Measurements from ENCODE around the gene GGTLC2. TPM values are rescaled to one million over a fixed set of nuclear protein-coding genes. Genes with fewer than 3 reads are reported as not detected.

Gene GGTLC2
- total RNA-seq, 1 experiment from 2014 or later = not detected

GRCh38 chr22:22667966-22668880, 23.8 kb downstream of the GGTLC2 start:
- Histone ChIP-seq H3K4me1 (ENCODE audit: insufficient read depth, low read length, poor library complexity, severe bottlenecking) (no peaks in the 10 kb centered on the region), H3K4me3 (ENCODE audit: low read depth, low read length, poor library complexity, severe bottlenecking) (no peak overlapping the region), H3K9me3 (ENCODE audit: low read depth, low read length, poor library complexity, severe bottlenecking) (peaks cover 11% of the 10 kb centered on the region), H3K36me3 (ENCODE audit: insufficient read depth, low read length, poor library complexity, severe bottlenecking) (no peaks in the 10 kb centered on the region), H3K27me3 (replicated peaks; ENCODE audit: insufficient read depth, low read depth, low read length, poor library complexity) (no peaks in the 10 kb centered on the region), H3K27ac (ENCODE audit: low read depth, low read length, poor library complexity, severe bottlenecking) (no peak overlapping the region)
- intact Hi-C loops (cut with micrococcal nuclease; ENCODE audit: unreplicated experiment) = no loop called here
- CTCF ChIA-PET = no interaction called here
- POLR2A ChIA-PET (ENCODE audit: low non-redundant PET) = no interaction called here
- no peak for DNase-seq (ENCODE audit: low spot score)
- TF ChIP-seq CTCF (conservative IDR thresholded peaks at IDR 0.05; ENCODE audit: low read depth, low read length) (no peak), EZH2 (IDR thresholded peaks at IDR 0.05; ENCODE audit: borderline replicate concordance, low read depth, low read length, poor library complexity, severe bottlenecking) (no peak)
- BruUV-seq (replicated peaks) = no TSS peak

DNA sequence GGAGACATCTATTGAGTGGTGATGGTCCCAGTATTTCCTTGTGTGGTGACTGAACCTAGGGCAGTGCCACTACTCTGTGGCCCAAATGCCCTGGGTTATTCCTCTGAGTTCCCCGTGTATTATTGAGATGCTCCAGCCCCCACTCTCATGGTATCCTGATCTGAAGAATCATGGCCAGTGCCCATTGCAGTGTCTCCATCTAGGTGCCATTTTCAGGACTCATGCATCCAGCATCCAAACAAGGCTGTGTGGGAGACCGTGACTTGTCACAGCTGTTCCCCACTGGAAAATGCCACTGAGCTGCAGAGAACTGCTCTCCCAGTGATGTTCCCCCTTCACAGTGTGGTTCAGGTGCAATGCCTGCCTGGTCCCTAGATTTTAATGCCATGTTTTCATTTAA, 24.7 kb downstream of the GGTLC2 start:
- Histone ChIP-seq H3K9me3 (ENCODE audit: low read depth, low read length, poor library complexity, severe bottlenecking) (peaks cover 11% of the 10 kb centered on the region), H3K36me3 (ENCODE audit: insufficient read depth, low read length, poor library complexity, severe bottlenecking) (no peaks in the 10 kb centered on the region), H3K4me3 (ENCODE audit: low read depth, low read length, poor library complexity, severe bottlenecking) (no peak overlapping the region), H3K4me1 (ENCODE audit: insufficient read depth, low read length, poor library complexity, severe bottlenecking) (no peaks in the 10 kb centered on the region), H3K27me3 (replicated peaks; ENCODE audit: insufficient read depth, low read depth, low read length, poor library complexity) (no peaks in the 10 kb centered on the region), H3K27ac (ENCODE audit: low read depth, low read length, poor library complexity, severe bottlenecking) (no peak overlapping the region)
- no peak for DNase-seq (ENCODE audit: low spot score)
- no TSS peak for BruUV-seq (replicated peaks)
- TF ChIP-seq EZH2 (IDR thresholded peaks at IDR 0.05; ENCODE audit: borderline replicate concordance, low read depth, low read length, poor library complexity, severe bottlenecking) (no peak), CTCF (conservative IDR thresholded peaks at IDR 0.05; ENCODE audit: low read depth, low read length) (no peak)
- intact Hi-C loops (cut with micrococcal nuclease; ENCODE audit: unreplicated experiment) = no loop called here
- CTCF ChIA-PET = no interaction called here
- POLR2A ChIA-PET (ENCODE audit: low non-redundant PET) = no interaction called here

GRCh38 chr22:22670076-22670795, 25.8 kb downstream of the GGTLC2 start:
- Histone ChIP-seq H3K27me3 (replicated peaks; ENCODE audit: insufficient read depth, low read depth, low read length, poor library complexity) (peaks cover 6% of the 10 kb centered on the region), H3K27ac (ENCODE audit: low read depth, low read length, poor library complexity, severe bottlenecking) (no peak overlapping the region), H3K36me3 (ENCODE audit: insufficient read depth, low read length, poor library complexity, severe bottlenecking) (no peaks in the 10 kb centered on the region), H3K4me3 (ENCODE audit: low read depth, low read length, poor library complexity, severe bottlenecking) (no peak overlapping the region), H3K4me1 (ENCODE audit: insufficient read depth, low read length, poor library complexity, severe bottlenecking) (no peaks in the 10 kb centered on the region), H3K9me3 (ENCODE audit: low read depth, low read length, poor library complexity, severe bottlenecking) (peaks cover 11% of the 10 kb centered on the region)
- no TSS peak for BruUV-seq (replicated peaks)
- TF ChIP-seq EZH2 (IDR thresholded peaks at IDR 0.05; ENCODE audit: borderline replicate concordance, low read depth, low read length, poor library complexity, severe bottlenecking) = no peak
- no peak for TF ChIP-seq CTCF (conservative IDR thresholded peaks at IDR 0.05; ENCODE audit: low read depth, low read length)
- ChIA-PET POLR2A (ENCODE audit: low non-redundant PET) (no interaction called here), CTCF (interaction anchor here (0.6 kb wide), 1 partner anchor 446 kb away, joined by 3 read pairs; no protein-coding TSS in a partner anchor)
- no peak for DNase-seq (ENCODE audit: low spot score)
- intact Hi-C loops (cut with micrococcal nuclease; ENCODE audit: unreplicated experiment) = no loop called here

All from A673 (cell line).